Lung (tissue), 12 donors: ENCODE measurements around the gene SEMA5B. TPM values are rescaled to one million over a fixed set of nuclear protein-coding genes. Genes with fewer than 3 reads are reported as not detected.

Source experiments
- ATAC-seq: fragments of 200-7000 bp; cut with Tn5 transposase; one replicate; pipeline ENCODE4 v1.9.1; 2020; ENCODE audit warnings: moderate number of reproducible peaks; ENCODE audit not compliant: insufficient read depth, low FRiP score
- DNase-seq, 3 donors: peaks; one replicate each; pipeline ENCODE4 v3.0.0-alpha.2; 2013 to 2017
- H3K27ac ChIP-seq, 2 donors: one replicate each; pipeline ENCODE4 v1.5.1; 2013; ENCODE audit warnings: mild to moderate bottlenecking in 2 of 2, moderate library complexity in 2 of 2, control low read depth in 1 of 2, inconsistent platforms in 1 of 2, low read depth in 1 of 2, low read length in 1 of 2
- H3K27me3 ChIP-seq, 3 donors: one replicate each; pipeline ENCODE4 v1.5.1; 2013; ENCODE audit warnings: low read length in 2 of 3; ENCODE audit not compliant: control insufficient read depth in 3 of 3, insufficient read depth in 3 of 3
- H3K36me3 ChIP-seq, 4 donors: one replicate each; pipeline ENCODE4 v1.5.1; 2013; ENCODE audit warnings: low read length in 4 of 4, mild to moderate bottlenecking in 1 of 4, moderate library complexity in 1 of 4; ENCODE audit not compliant: control insufficient read depth in 4 of 4, insufficient read depth in 4 of 4
- H3K4me1 ChIP-seq, 5 donors: one replicate each; pipeline ENCODE4 v1.5.1; 2013; ENCODE audit warnings: low read length in 5 of 5, mild to moderate bottlenecking in 2 of 5, moderate library complexity in 1 of 5; ENCODE audit not compliant: control insufficient read depth in 5 of 5, insufficient read depth in 5 of 5
- H3K4me3 ChIP-seq: one replicate; pipeline ENCODE4 v1.5.1; 2013; ENCODE audit warnings: mild to moderate bottlenecking, control low read depth, moderate library complexity
- H3K9ac ChIP-seq, 2 donors: one replicate each; pipeline ENCODE4 v1.5.1; 2013; ENCODE audit warnings: low read length in 2 of 2, control low read depth in 1 of 2; ENCODE audit not compliant: insufficient read depth in 1 of 2
- H3K9me3 ChIP-seq, 4 donors: one replicate each; pipeline ENCODE4 v1.5.1; 2013; ENCODE audit warnings: low read length in 3 of 4, mild to moderate bottlenecking in 1 of 4, moderate library complexity in 1 of 4; ENCODE audit not compliant: control insufficient read depth in 4 of 4, insufficient read depth in 3 of 4
- CTCF ChIP-seq: IDR thresholded peaks from 2 replicates; pipeline ENCODE4 v1.5.1; 2012; ENCODE audit warnings: mild to moderate bottlenecking; ENCODE audit errors: control extremely low read depth, extremely low read depth
- WGBS, 2 donors: extraction: QIAGEN DNeasy Blood & Tissue Kit; methylation state at CpG; one replicate each; pipeline ENCODE4 v1.1.7; 2013; 5-methylcytosine and 5-hydroxymethylcytosine counted together
- polyA plus RNA-seq, 2 donors: library from polyadenylated mRNA; stranded (reverse); fragments of 200-250 nt; gene quantifications; one replicate each; pipeline ENCODE4 v1.2.1, GENCODE V29; 2013
- total RNA-seq, 2 donors: library from RNA; depleted of rRNA in 1 of 2; stranded (reverse); fragments of >200 nt in 1 of 2; gene quantifications; one replicate each; pipeline ENCODE4 v1.2.1, GENCODE V29; 2014 to 2021
- donor health status: control.
- donor health status: control.
- donor health status: Bipolar disorder and iron deficiency.
- donor health status: healthy.
- donor health status: DM: yes; HTN: yes; CAD: no.

SEMA5B gene
- total and polyA plus RNA-seq, 4 donors: 0.30 to 2.2 (median 0.48) TPM

GRCh38 chr3:123060054-123060453 lies 32.5 kb upstream of the SEMA5B start:
- Histone ChIP-seq H3K4me1 (no peaks in the 10 kb centered on the region), H3K36me3 (no peaks in the 10 kb centered on the region), H3K9me3 (peaks cover 0 to 2% (median 0%) of the 10 kb centered on the region in 4 donors), H3K27ac (no peak overlapping the region), H3K27me3 (no peaks in the 10 kb centered on the region), H3K4me3 (no peak overlapping the region), H3K9ac (no peak overlapping the region)
- DNase-seq: no peak
- no peak for ATAC-seq
- no peak for TF ChIP-seq CTCF

GRCh38 chr3:123058505-123058904 lies 30.9 kb upstream of the SEMA5B start:
- Histone ChIP-seq H3K9me3 (peaks cover 0 to 2% (median 0%) of the 10 kb centered on the region in 4 donors), H3K4me3 (no peak overlapping the region), H3K27ac (no peak overlapping the region), H3K4me1 (no peaks in the 10 kb centered on the region), H3K27me3 (no peaks in the 10 kb centered on the region), H3K9ac (no peak overlapping the region), H3K36me3 (no peaks in the 10 kb centered on the region)
- 93 to 96% methylated on average over 5 of the region's 5 CpGs for WGBS, 2 donors
- ATAC-seq: no peak
- no peak for DNase-seq
- TF ChIP-seq CTCF: no peak

- no peak for ATAC-seq
- H3K4me3 ChIP-seq: no peak overlapping the region
- H3K27ac ChIP-seq: no peak overlapping the region
- peaks cover 0 to 2% (median 0%) of the 10 kb centered on the region in 4 donors for H3K9me3 ChIP-seq
- DNase-seq: no peak
- 79 to 88% methylated on average over 5 of the region's 5 CpGs for WGBS, 2 donors
- peaks cover 0 to 4% (median 0%) of the 10 kb centered on the region in 5 donors for H3K4me1 ChIP-seq
- no peaks in the 10 kb centered on the region for H3K27me3 ChIP-seq
- H3K9ac ChIP-seq: no peak overlapping the region
- TF ChIP-seq CTCF: no peak
- no peaks in the 10 kb centered on the region for H3K36me3 ChIP-seq
Observed at GRCh38 chr3:123055352-123055751, 27.8 kb upstream of the SEMA5B start.

GRCh38 chr3:123054931-123055330 lies 27.4 kb upstream of the SEMA5B start:
- no peak for TF ChIP-seq CTCF
- 88 to 94% methylated on average over 4 of the region's 4 CpGs for WGBS, 2 donors
- Histone ChIP-seq H3K27me3 (no peaks in the 10 kb centered on the region), H3K9ac (no peak overlapping the region), H3K9me3 (peaks cover 0 to 2% (median 0%) of the 10 kb centered on the region in 4 donors), H3K4me3 (no peak overlapping the region), H3K36me3 (no peaks in the 10 kb centered on the region), H3K27ac (no peak overlapping the region), H3K4me1 (peaks cover 0 to 4% (median 0%) of the 10 kb centered on the region in 5 donors)
- ATAC-seq (no peak), DNase-seq (no peak)
